Suprapubic skin (tissue), 4 donors: ENCODE data around the gene BUB1B.

Experiments
- EP300 ChIP-seq: sonication (generic); formaldehyde crosslinking; IDR thresholded peaks from one replicate; pipeline ENCODE4 v1.6.1; 2017; ENCODE audit warnings: antibody characterized with exemption
- POLR2A ChIP-seq, 2 donors: fragments of 450-650 bp; IDR thresholded peaks; one replicate each; pipeline ENCODE4 v1.6.1; 2017; ENCODE audit warnings: antibody characterized with exemption in 2 of 2, mild to moderate bottlenecking in 2 of 2, moderate library complexity in 2 of 2
- POLR2AphosphoS5 ChIP-seq, 3 donors: sonication (generic); formaldehyde crosslinking; IDR thresholded peaks; one replicate each; pipeline ENCODE4 v1.6.1; 2017; ENCODE audit warnings: antibody characterized with exemption in 3 of 3
- TF ChIP-seq, protein P1 (sequence below), 2 donors: fragments of 200-600 bp in 1 of 2; fragments of 450-650 bp in 1 of 2; sonication (generic) in 1 of 2; IDR thresholded peaks; one replicate each; pipeline ENCODE4 v1.5.1; 2016 to 2019; ENCODE audit warnings: antibody characterized with exemption in 2 of 2, mild to moderate bottlenecking in 1 of 2, moderate library complexity in 1 of 2

- TF ChIP-seq, protein P1, sequence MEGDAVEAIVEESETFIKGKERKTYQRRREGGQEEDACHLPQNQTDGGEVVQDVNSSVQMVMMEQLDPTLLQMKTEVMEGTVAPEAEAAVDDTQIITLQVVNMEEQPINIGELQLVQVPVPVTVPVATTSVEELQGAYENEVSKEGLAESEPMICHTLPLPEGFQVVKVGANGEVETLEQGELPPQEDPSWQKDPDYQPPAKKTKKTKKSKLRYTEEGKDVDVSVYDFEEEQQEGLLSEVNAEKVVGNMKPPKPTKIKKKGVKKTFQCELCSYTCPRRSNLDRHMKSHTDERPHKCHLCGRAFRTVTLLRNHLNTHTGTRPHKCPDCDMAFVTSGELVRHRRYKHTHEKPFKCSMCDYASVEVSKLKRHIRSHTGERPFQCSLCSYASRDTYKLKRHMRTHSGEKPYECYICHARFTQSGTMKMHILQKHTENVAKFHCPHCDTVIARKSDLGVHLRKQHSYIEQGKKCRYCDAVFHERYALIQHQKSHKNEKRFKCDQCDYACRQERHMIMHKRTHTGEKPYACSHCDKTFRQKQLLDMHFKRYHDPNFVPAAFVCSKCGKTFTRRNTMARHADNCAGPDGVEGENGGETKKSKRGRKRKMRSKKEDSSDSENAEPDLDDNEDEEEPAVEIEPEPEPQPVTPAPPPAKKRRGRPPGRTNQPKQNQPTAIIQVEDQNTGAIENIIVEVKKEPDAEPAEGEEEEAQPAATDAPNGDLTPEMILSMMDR (IDR thresholded peaks at IDR 0.05) = no peak
- no peak for TF ChIP-seq EP300
- TF ChIP-seq POLR2A (IDR thresholded peaks at IDR 0.05) = no peak
- peak in 1 of 3 donors; percentile 13 for TF ChIP-seq POLR2AphosphoS5 (IDR thresholded peaks at IDR 0.05)
These were observed 91.7 kb downstream of the BUB1B start for GRCh38 chr15:40252438-40253166.
